GF-D8 (cell line): ENCODE results near the gene FAM53A.

Experiments used
- DNase-seq: peaks from one replicate; lab custom pipeline; 2025; lab: John Stamatoyannopoulos, UW

FAM53A gene

GRCh38 chr4:1591107-1591506, 93.0 kb downstream of the FAM53A start:
- DNase-seq, result no peak

GRCh38 chr4:1590244-1590643, 93.9 kb downstream of the FAM53A start:
- no peak for DNase-seq
